Measurements from ENCODE around the gene MDP1. TPM values are rescaled to one million over a fixed set of nuclear protein-coding genes. Genes with fewer than 3 reads are reported as not detected.

Gene MDP1
- 35.8 and 55.7 TPM in 2 replicates for polyA plus RNA-seq

DNA sequence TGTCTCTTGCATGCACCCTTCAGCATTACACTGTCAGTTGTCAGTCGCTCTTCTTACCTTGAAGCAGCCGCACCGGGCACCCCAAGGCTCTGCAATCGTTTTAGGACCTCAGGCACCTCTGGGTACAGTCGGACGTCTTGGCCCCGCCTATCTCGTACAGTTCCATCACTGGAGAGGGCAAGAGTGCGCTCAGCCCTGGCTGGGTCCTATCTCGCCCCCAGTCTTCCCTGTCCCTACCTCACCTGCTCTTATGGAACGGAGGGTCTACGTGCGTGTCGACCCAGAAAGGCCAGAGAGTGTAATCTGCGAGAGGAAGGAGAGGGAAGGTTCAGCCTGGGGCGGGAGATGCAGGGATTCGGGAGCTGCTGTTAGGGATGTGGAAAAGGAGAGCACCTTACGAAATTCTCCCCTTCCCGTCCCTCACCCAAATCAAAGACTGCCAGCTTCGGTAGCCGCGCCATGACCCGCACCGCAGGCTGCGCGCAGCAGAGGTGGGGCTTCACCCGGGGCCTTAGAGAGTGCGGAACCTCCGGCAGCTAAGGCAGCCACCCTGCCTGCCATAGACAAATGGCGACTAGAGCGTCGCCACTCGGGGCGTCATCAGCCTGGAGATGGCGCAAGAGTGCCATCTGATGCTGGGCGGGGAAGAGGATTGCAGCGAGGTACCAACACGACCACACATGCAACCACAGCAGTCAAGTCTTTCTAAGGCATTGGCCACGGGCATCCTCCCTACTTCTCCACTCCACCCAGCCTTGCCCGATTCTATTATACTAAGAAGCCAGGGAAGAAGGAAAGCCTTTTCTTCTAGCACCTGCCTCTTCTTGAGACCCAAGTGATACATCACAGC lies at the start of gene MDP1:
MDP1 (minus strand) TSS at position 572 of the 850 bp plus-strand sequence; CDS start at position 461, 111 bp downstream.

DNA sequence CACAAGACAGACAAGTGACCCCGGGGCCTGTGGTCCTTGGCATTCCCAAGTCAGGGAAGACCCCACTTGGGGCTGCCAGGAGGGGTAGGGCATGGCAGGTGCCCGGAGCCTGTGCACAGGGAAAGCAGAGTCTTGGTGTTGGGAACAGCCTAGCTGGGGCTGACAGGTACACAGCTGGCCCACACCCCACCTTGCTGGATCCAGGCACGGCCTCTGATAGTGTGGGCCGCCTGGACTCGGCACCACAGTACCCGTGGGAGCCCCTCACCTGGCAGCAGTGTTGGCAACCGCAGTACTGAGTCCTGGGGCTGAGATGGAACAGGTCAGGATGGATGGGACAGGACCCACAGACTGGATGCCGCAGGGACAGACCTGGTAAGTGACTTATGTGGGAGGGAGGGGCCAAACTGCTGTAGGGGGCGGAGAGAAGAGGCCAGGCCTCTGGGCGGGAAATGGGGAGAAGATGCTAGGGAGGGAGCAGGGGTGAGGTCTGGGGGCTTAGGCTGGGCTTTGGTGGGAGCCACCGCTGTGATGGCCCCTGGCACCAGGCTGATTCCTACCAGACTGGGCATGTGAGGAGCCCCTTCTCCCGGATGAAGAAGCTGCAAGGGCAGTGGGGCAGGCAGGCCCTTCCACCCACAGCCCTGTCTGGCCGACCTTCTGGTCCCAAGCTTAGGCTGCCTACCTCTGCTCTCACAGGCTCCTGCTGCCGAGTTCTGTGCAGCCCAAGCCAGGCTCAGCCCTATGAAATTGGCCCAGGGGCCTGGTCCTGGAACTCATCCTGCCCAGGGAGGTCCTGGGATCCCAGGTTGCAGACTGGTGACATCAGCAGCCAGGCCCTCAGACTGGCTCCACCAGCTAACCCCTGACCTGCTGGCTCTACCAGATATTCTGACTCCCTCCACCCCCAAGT lies 47.2 kb upstream of the MDP1 start, which contains the start of gene TGM1:
TGM1 (minus strand) TSS at position 357 of the 913 bp plus-strand sequence. CDS start 825 bp downstream, outside the sequence.

DNA sequence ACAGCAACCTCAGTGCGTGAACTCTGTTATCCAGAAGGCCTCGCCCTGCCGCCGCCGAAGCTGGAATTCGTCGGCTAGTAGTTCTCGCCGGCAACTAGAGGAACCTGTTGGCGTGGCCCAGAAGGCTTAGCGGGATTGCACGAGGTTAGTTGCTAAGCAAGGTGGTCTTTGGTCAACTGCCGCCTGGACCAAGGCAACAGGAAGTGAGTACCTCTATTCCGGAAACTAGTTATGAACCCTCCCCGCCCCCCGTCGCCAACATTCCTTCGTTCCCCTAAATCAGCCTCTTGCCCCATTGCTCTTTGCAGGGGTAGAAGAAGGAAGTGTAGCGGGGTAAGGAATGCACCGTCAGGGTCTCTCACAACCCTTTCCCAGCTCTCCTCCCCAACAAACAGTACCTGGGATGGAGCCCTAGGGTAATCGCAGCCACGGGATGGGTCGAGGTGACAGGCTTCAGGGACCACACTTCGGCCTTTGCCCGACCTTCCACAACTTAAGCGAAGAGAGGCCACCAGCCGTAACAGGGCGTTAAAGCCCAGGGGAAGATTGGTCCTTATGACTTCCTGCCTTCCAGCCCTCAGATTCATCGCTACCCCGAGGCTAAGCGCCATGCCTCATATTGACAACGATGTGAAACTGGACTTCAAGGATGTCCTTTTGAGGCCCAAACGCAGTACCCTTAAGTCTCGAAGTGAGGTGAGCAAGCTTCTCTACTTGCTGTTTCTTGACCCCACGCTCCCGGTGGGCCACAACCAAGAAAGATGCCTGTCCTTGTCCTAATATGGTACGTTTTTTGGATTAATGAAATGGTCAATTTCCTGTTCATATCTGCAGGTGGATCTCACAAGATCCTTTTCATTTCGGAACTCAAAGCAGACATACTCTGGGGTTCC lies 17.0 kb upstream of the MDP1 start, which contains the start of gene GMPR2:
GMPR2 (plus strand) TSS at position 285 of the 893 bp plus-strand sequence; CDS start at position 610, 325 bp downstream.

DNA sequence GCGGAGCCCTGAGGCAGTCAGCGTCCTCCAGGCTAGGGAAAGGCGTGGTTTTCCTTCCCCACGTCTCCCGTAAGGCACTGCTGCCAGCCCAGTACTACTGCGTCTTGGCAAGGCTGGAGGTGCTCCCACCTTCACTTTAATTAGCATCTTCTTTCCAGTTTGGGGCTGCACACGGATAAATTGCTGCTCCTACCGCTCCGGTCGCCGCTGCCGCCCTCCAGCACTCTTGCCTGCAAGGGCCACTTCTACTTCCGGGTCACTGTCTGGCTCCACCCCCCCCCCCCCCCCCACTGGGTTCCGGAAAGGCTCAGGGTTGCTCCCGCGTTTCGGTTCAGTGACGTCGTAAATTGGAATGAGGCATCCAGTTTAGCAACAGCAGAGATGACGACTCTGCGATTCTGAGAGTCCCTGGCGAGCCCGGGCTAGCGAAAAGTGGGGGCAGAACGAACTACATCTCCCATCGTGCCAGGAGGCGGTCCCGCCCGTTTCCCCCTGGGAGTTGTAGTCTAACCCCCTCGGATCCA lies 16.3 kb upstream of the MDP1 start, which contains the start of gene NEDD8:
NEDD8 (minus strand) TSS at position 247 of the 524 bp plus-strand sequence; CDS start at position 147, 100 bp downstream.

DNA sequence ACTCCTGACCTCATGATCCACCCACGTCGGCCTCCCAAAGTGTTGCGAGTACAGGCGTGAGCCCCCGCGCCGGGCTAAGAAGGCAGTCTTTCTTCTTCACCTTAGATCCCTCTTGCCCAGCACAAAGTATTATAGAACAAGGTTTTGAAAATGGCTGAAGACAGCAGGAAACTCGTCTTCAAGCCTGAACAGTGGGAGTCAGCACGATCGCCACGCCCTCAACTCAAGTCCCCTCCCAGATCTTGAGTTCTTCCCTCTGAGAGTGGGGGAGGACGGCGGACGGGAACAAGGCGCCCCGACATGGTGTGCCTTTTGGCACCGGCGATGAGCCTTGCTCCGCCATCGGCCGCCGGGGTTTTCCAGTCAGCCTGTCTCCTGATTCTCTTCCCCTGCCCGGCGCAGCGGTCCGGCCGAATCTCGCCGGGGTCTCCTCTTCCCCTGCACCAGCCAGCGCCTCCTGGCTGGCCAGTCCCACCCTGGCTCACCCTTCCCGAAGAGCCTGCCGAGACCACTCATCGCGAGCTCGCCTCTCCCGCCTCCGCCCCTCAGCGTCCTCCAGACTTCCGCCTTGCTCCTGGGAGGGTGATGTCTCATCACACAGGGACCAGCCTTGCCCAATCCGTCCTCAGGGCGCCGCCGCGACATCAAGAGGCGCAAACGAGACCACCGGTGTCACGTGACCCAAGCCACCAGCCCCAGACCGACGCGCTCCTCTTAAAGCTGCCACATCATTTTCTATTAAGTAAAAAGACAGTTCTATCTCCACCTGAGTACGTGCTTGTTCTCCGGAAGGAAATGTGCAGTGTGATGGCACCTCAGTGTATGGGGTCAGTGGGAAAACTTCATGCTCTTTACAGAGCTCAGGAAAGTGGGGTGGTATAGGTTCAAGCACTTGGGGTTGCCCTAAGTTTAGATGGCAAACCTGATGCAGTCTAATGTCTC lies 2.7 kb downstream of the MDP1 start, which contains the start of gene CHMP4A:
CHMP4A (minus strand) TSS at position 565 of the 942 bp plus-strand sequence; CDS start at position 516, 49 bp downstream.

DNA sequence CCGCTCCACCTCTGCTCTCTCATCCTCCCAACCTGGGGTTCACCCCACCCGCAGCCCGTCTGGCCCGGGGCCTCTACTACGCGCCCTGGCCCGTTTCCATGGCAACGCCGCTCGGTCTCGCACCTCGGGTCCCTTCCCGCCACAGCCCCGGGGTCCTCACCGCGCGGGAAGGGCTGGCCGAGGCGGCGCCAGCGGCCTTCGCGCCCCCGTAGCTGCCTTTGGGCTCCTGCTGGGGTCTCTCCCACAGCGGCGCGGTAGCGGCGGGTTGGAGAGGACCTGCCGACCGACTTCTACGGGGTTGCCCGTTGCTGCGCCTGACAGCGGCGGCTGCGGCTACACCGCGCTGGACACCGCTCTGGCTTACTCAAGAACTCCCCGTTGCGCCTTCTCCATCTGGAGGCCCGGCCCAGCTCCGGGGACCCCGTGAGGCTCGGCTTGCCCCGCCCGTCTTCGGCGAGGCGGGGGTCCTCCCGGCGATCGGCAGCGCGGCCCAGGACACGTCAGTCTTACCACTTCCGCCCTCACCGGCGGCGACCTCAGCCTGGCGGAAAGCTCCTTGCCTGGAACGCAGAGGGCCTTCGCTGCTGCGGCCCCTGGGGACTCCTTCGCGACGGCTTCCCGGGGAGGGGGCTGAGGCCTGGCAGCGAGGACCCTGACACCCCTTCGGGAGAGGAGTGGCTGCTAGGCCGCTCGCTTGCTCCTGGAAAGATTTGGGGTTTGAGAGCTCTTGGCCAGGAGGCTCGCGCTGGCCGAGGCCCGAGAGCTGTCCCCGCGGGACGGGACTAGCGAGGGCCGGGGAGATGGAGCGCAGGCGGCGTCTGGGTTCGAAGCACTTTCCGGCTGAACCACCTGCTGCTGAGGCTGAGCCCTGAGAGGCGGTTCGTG lies 20.4 kb downstream of the MDP1 start, which contains the start of gene TM9SF1:
TM9SF1 (minus strand) TSS at position 256 of the 885 bp plus-strand sequence. CDS start 422 bp downstream, outside the sequence.

DNA sequence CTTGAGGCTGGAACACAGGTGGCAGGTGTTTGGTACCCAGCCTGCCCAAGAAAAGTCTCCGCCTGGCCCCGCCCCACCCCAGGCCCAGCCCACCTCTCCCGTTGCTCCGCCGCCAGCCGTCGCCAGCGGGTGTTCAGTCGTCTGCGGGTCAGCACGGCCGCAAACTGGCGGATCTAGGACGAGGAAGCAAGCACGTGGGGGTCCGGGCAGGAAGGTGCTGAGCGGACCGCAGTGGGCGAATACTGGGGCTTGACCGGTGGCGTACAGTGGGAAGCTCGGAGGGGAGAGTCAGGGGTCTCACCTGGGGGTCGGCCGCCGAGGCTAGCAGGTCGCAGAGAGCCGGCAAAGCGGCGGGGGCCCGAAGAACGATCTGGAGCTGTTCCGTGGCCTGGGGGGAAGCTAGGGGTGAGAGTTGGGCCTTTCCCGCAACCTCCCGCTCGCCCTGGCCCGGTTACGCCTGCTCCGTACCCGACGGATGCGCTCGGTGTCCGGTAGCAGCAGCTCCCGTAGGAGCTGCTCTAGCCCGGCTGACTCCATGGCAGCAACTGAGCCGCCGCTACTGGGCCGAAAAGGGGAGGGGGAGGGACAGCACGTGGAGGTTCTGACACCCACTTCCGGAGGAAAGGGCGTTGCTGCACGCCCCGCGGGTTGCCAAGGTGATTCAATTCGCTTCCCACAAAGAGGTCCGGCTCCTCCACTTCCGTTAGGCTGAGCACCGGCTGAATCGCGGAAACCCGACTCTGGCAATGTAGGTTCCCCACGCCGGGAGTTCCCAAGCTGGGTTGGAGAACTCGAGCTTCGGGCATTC lies 27.4 kb downstream of the MDP1 start, which contains the start of gene IPO4:
IPO4 (minus strand) TSS at position 566 of the 808 bp plus-strand sequence; CDS start at position 537, 29 bp downstream.

DNA sequence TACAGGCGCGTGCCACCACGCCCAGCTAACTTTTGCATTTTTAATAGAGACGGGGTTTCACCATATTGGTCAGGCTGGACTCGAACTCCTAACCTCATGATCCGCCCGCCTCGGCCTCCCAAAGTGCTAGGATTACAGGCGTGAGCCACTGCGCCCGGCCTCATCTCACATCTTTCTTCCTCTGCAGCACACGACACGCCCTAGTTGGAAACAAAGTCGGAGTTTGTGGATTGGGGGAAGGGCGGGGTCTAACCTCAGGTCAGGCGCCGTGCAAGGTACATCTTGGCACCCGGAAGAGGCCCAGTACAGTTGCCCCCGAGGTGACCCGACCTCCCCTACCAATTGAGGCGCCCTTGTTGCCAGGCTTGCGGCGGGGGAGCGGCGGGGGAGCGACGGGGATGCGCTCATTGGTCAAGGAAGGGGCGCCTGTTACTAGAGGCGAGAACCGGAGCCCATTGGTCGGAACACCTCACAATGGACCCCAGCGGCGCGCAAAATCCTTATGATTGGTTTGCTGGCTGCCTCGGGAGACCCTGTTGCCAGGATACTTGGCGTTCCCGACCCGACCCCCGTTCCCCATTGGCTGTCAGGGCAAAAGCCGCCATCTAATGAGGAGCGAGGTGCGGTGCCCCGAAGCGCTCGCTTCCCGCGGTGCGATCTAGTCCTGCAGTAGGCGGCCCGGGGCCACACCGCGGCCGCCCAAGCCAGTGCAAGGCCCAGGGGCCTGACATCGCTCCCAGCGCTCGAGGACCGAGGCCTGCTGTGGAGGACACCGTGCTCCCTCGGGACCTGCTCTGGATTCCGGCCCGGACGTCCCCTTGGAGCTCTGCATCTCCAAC lies 44.2 kb downstream of the MDP1 start, which contains the start of gene REC8:
REC8 (plus strand) TSS at position 659 of the 839 bp plus-strand sequence. CDS start 473 bp downstream, outside the sequence.

Other genes with a start within 250 kb of the MDP1 start
- 1.9 and 3.5 TPM in 2 replicates for gene DHRS4L2, start 227.1 kb downstream of the MDP1 start, polyA plus RNA-seq
- gene CARMIL3, start 164.1 kb downstream of the MDP1 start, polyA plus RNA-seq: 0.52 and 1.0 TPM in 2 replicates
- gene CPNE6, start 144.5 kb downstream of the MDP1 start, polyA plus RNA-seq: 30.4 and 42.2 TPM in 2 replicates
- 1.2 TPM in 1 of 2 replicates, not detected in the other for gene PCK2, start 121.8 kb downstream of the MDP1 start, polyA plus RNA-seq
- gene DCAF11, start 101.3 kb downstream of the MDP1 start, polyA plus RNA-seq: 9.2 and 10.2 TPM in 2 replicates
- gene NRL, start 101.1 kb downstream of the MDP1 start, polyA plus RNA-seq: 0.27 TPM in 1 of 2 replicates, not detected in the other
- gene FITM1, start 85.4 kb downstream of the MDP1 start, polyA plus RNA-seq: not detected in 2 replicates
- 104 and 112 TPM in 2 replicates for gene PSME1, start 79.9 kb downstream of the MDP1 start, polyA plus RNA-seq
- 21.2 and 22.7 TPM in 2 replicates for gene EMC9, start 74.5 kb downstream of the MDP1 start, polyA plus RNA-seq
- gene PSME2, start 69.5 kb downstream of the MDP1 start, polyA plus RNA-seq: 117 and 133 TPM in 2 replicates
- 15.5 and 28.7 TPM in 2 replicates for gene RNF31, start 68.6 kb downstream of the MDP1 start, polyA plus RNA-seq
- gene IRF9, start 54.8 kb downstream of the MDP1 start, polyA plus RNA-seq: 5.3 and 7.2 TPM in 2 replicates
- gene REC8, start 44.0 kb downstream of the MDP1 start, polyA plus RNA-seq: 6.9 and 12.6 TPM in 2 replicates
- gene IPO4, start 27.2 kb downstream of the MDP1 start, polyA plus RNA-seq: 11.9 and 14.7 TPM in 2 replicates
- 16.9 and 18.7 TPM in 2 replicates for gene TM9SF1, start 20.6 kb downstream of the MDP1 start, polyA plus RNA-seq
- not detected in 2 replicates for gene TSSK4, start 10.4 kb downstream of the MDP1 start, polyA plus RNA-seq
- 36.2 and 56.5 TPM in 2 replicates for gene CHMP4A, start 2.6 kb downstream of the MDP1 start, polyA plus RNA-seq
- gene NEDD8, start 16.3 kb upstream of the MDP1 start, polyA plus RNA-seq: 1,309 and 1,370 TPM in 2 replicates
- 57.3 and 98.9 TPM in 2 replicates for gene GMPR2, start 16.9 kb upstream of the MDP1 start, polyA plus RNA-seq
- 21.3 and 23.5 TPM in 2 replicates for gene TINF2, start 26.6 kb upstream of the MDP1 start, polyA plus RNA-seq
- gene TGM1, start 47.1 kb upstream of the MDP1 start, polyA plus RNA-seq: not detected in 2 replicates
- gene RABGGTA, start 55.5 kb upstream of the MDP1 start, polyA plus RNA-seq: 13.6 and 17.3 TPM in 2 replicates
- 7.7 and 15.5 TPM in 2 replicates for gene DHRS1, start 83.7 kb upstream of the MDP1 start, polyA plus RNA-seq
- 3.4 and 5.3 TPM in 2 replicates for gene NOP9, start 83.8 kb upstream of the MDP1 start, polyA plus RNA-seq
- gene CIDEB, start 91.9 kb upstream of the MDP1 start, polyA plus RNA-seq: 3.6 TPM in 1 of 2 replicates, not detected in the other
- 0.86 TPM in 1 of 2 replicates, not detected in the other for gene LTB4R2, start 94.1 kb upstream of the MDP1 start, polyA plus RNA-seq
- gene LTB4R, start 95.4 kb upstream of the MDP1 start, polyA plus RNA-seq: 0.79 and 1.8 TPM in 2 replicates
- 0.99 TPM in 1 of 2 replicates, not detected in the other for gene ADCY4, start 119.0 kb upstream of the MDP1 start, polyA plus RNA-seq
- not detected in 2 replicates for gene RIPK3, start 123.9 kb upstream of the MDP1 start, polyA plus RNA-seq
- 0.81 and 6.9 TPM in 2 replicates for gene NFATC4, start 152.1 kb upstream of the MDP1 start, polyA plus RNA-seq
- gene NYNRIN, start 182.9 kb upstream of the MDP1 start, polyA plus RNA-seq: 0.05 and 0.87 TPM in 2 replicates
- gene CBLN3, start 213.6 kb upstream of the MDP1 start, polyA plus RNA-seq: 2.9 and 5.2 TPM in 2 replicates
- 0.28 and 0.52 TPM in 2 replicates for gene KHNYN, start 213.9 kb upstream of the MDP1 start, polyA plus RNA-seq
- 100 and 109 TPM in 2 replicates for gene SDR39U1, start 226.7 kb upstream of the MDP1 start, polyA plus RNA-seq

All from Purkinje cell (primary cell).